GM18858 (cell line): Measurements from ENCODE around the gene DNAJB5.

ENCODE experiments used
- ATAC-seq: cut with Tn5 transposase; IDR thresholded peaks from one replicate; pipeline ENCODE4 v1.9.1; 2021; ENCODE audit not compliant: unreplicated experiment

DNAJB5 gene

DNA sequence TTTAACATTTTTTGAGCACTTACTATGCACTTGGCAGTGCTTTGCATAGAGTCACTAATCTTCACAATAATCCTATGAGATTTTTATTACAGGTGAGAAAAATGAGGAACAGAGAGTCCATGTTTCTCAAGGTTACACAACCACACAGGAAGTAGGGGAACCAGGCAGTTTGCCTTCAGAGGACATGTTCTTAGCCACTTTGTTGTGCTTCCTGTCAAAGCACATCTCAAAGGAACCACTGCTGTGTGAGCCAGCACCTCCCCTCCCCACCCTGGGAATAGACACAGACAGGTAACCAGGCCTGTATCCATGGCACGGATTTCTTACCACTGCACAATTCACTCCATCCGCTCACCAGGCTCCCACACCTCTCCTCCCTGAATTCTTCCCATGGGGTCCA, 6.3 kb upstream of the DNAJB5 start:
- ATAC-seq = no peak

DNA sequence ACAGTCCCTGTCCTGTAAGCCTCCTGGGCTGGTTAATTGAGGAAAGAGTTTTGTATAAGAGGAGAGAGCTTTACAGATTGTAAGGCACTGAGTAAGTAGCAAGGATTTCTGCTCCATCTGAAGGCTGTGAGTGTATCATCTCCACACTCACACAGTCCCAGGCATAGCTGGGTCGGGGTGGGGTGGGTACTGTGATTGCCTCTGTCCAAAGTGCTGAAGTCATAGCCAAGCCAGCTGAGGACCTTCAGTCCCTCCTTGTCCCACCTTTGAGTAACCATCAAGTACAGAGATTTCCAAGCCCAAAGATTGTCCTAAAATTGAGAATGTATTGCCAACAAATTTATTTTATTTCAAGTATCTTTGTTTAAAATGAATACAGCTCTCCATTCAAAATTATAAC, 5.5 kb upstream of the DNAJB5 start:
- no peak for ATAC-seq

DNA sequence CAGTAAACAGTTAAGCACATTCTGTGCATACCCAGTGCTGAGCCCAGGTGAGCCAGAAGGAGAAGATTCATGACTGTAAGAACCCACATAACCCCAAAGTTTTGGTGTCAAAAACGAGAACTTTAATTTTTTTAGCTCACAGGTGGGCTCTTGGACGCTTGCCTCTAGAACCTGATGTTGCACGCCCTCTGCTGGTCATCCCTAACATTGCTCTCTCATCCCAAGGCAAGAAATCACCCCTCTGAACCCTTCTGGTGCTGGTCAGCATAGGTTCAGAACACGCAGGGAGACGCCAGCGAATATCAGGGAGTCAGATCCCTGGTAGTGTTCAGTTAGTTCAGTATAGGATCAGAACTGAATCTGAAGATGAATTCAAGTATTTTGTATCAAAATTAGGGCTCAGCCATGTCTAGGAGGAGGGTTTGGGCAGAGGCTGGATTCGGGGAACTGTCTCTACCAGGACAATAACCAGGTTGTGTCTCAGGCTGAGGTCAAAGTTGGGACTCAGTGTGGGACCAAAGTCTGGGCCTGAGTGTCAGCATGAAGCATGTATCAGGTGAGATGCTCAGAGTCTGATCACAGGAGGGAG, 4.1 kb upstream of the DNAJB5 start:
- no peak for ATAC-seq

DNA sequence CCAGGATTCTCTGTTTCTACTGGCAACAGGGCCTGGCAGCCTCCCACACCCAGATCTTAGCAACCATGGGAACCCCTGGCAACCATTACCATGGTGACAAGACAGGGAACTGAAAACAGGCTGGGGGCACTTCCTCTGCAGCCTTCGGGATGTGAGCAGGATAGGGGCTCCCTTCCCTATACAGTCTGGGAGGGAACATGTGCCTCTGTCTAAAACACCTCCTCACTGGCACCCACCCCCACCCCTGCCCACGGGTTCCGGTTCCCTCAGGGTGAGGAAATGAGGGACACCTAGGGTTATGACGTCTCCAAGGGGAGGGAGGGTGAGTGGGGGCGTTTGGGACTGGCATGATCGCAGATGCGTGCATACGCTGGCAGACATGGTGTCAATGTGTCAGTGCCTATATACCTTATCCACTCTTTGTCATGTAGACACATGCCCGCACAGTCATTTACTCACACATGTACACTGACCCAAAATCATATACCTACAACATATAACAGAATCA, 3.0 kb upstream of the DNAJB5 start:
- no peak for ATAC-seq

DNA sequence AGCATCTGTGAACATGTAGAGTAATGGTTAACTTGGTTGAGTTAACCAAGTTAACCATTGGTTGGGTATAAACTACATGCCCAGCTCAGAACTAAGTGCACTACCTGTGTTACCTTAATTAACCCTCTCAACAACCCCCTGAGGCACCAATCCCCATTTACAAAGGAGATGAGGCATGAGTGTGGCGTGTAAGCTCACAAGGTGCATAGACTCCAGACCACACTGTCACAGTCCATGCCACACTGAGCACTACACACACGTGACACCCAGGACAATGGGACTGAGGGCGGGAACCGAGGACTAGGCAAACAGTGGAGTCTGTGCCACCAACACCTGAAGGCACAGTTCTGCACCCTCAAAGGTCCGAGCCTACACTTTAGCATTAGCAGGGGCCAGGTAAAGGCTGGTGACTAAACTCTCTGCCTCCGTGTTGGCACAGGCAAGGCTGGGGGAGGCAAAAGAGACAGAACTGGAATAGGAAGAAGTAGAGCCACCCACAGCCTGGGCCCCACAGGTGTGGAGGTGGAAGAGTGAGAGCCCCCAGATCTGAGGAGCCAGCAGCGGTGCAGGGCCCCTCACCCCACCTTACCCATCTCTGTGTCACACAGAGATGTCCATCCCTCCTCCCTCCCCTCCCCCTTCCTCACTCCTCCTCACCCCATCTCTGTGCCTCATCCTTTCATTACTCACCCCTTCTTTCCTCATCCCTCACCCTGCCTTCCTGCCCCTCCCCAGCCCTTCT, 2.2 kb upstream of the DNAJB5 start:
- no peak for ATAC-seq

GRCh38 chr9:34988218-34989002, 1.1 kb upstream of the DNAJB5 start:
- ATAC-seq = no peak

- no peak for ATAC-seq
These were observed 546 bp downstream of the DNAJB5 start for GRCh38 chr9:34989946-34990635.

- no peak for ATAC-seq
These were observed 1.5 kb downstream of the DNAJB5 start for GRCh38 chr9:34990908-34991606.

GRCh38 chr9:34991607-34992375, 2.2 kb downstream of the DNAJB5 start:
- no peak for ATAC-seq

- no peak for ATAC-seq
These were observed 2.9 kb downstream of the DNAJB5 start for GRCh38 chr9:34992376-34992951.

- no peak for ATAC-seq
These were observed 4.1 kb downstream of the DNAJB5 start for GRCh38 chr9:34993502-34994259.

DNA sequence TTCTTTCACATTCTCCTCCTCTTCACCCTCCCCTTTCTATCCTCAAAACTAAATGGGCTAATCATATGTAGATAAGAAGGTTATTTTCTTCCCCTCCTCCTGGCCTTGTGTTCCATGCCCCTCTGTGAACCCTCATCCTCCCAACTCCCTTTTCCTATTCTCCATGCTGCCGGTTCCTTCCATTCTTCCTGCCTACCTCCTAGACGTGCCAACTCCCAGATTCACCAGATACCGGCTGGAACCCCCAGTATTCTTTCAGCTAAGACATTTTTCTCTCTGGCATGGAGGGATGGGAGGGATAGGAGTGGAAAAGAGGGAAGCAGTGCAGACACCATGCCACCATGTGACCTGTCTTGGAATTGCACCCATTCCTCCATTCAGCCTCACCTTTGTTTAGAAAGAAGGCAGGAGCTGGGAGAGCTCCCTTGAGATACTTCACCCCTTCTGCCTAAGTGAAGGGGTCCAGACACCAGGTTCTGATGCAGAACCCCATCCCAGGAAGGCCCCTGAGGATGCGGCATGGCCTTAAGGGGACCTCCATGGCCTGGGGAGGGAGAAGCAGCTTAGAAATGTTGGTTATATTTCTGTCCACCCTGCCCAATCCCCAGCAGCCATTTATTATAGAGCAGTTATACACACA, 4.8 kb downstream of the DNAJB5 start:
- no peak for ATAC-seq

DNA sequence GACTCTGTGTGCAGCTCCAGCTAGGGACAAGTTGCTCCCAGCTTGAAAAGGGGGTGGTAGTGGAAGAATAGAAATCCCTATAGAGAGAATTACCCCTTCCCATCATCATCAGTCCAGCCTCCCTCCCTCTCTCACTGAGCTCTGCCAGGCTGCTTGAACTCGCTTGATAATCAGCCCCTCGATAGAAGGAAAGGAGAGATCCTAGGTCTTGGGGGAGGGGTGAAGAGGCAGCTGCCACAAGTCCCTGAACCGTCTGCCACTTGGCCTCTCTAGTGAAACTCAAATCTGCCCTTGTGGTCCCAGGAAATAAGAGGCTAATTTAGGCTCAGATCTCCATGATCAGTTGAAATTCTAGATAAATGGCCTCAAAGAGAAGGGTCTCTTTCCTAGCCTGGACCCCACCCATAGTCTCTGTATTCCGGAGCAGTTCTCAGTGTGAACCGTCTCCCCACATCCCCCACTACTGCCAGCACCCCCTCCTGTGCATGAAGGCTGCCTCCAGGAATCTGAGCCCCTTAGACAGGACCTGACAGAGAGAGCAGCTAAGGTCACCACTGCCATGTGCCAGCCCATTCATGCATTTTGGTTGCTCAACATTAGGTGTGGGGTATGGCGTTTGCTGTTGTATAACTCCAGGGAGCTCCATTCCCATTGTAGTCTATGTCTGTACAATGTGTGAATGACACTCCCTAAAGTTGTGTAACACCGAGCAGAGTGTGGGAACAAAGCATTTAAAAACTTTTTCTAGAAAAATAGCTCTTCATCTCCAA, 5.5 kb downstream of the DNAJB5 start:
- no peak for ATAC-seq

DNA sequence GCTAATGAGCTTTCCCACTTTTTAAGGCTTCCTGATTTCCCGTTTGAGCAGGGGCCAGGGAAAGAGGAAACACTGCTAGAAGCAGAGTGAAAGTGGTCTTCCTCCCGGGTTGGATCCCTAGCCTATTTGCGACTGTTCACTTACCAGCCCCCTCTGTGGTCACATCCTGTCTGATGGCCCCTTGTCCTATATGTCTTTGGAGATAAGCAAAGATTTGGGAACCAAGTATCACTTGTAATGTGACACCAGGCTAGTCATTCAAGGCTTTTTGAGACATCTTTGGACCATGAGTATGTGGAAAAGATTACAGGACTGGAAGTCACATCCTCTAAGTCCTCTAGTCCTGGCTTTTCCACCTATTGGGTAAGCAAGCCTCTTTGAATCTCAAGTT, 6.1 kb downstream of the DNAJB5 start:
- no peak for ATAC-seq

- no peak for ATAC-seq
These were observed 6.8 kb downstream of the DNAJB5 start for GRCh38 chr9:34996181-34996904.

GRCh38 chr9:34996905-34997279, 7.3 kb downstream of the DNAJB5 start:
- ATAC-seq = no peak

DNA sequence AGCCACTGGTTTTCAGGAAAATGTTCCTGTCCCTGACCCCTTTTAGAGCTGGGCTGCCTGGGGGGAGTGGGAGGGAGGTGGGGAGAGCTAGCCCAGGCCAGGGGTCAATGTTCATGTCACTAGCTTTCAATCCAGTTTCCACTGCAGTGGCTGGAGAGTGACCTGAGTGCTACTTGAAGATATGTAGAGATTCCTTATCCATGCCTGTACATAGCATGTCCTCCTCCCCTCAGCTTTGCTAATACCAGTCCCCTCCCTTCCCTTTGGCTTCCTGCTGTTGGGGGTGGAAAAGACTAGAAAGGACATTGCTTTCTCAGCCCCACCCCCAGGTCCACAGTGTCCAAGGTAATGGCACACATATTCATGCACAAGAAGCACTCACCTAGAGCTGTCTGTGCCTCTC, 7.8 kb downstream of the DNAJB5 start:
- no peak for ATAC-seq
